Activated CD8-positive, alpha-beta memory T cell treated with anti-CD3 and anti-CD28 coated beads for 1 hour (primary cell): Measurements from ENCODE around the gene IKZF2.

Experiments used
- DNase-seq, 2 donors: peaks; one replicate each; pipeline ENCODE4 v3.0.0-alpha.2; 2020; ENCODE audit warnings: low read depth in 1 of 2; ENCODE audit errors: extremely low read depth in 1 of 2

Gene IKZF2

DNA sequence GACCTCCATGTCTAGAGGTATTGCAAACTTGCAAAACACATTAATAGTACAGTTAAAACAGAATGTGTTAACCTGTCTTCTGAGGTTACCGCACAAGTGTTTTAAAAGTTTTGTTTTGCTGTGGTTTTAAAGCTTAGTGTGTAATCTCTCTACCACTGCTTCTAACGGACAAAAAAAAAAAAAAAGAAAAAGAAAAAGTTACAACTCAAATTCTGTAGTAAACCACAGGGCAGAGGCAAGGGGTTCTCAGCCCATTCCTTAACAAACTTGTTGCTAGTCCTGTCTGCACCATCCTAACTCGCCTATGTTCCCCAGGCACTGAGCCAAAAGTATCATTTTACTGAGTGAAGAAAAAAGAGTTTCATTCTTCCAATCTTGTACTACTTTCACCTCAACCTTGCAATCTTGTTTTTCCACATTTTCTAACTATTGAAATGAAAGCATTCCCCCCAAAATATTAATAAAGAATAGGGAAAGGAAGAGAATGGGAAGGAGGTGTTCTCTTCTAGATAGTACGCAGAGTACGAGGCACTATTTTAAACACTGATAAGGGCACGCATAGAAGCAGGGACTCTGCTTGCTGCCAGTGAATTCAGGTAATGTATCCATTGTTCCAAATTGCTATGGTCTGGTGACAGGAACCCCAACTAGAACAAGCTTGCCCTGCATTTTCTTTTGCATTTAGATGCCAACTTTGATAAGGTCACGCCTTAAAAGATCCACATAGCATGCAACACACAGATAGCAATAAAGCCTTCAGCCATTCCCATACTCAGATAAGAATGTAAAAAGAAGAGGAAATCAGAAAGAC is 47.1 kb downstream of the IKZF2 start:
- no peak for DNase-seq

DNA sequence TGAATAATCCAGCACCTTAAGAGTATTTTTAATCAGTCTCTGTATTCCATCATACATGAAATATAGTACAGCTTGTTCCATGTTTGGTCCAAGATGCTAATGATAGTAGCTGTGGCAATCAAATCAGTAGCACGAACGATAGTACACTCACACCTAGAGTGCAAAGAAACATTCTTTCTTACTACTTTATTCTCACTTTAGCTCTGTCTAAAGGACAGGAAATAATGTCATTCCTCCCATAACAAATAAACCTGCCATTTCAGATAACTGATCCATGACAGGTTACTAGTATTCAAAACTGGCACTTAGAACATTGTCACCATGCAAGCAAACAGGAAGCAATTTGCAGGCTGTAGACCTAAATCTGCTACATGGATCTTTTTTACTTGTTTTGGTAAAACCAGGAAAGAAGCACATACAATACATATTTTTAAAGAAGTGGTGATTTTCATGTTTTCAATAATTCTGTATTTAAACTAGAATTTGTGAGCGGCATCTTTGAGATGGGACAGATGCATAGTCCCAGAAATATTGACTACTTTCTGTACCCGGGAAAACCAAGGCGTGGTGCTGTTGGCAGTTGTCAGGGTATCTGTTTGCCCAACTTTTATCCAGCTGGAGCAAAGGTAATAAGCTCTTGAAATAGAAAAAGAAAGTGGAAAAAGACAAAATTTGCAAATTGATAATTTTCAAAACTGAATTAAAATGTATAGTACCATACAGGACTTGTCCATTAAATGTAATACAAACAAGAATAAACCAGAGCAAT is 49.5 kb downstream of the IKZF2 start:
- DNase-seq, result no peak

DNA sequence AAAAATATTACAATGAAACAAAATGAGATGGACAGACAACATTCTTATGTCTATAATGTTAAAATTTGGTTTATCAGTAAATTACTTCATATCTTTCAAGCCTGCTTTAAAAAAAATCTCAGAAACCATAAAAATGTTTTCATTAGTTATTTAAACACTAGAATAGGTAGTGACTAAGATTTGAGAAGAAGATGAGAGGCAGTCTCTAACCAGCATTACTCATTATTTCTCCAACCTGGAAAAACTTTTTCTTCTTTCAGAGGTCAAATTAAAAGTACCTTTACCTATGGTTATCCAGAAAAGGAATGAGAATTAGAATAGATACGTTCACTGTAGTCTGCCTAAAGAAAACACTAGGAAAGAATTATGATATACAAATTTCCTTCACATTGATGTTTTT is 50.3 kb downstream of the IKZF2 start:
- no peak for DNase-seq

DNA sequence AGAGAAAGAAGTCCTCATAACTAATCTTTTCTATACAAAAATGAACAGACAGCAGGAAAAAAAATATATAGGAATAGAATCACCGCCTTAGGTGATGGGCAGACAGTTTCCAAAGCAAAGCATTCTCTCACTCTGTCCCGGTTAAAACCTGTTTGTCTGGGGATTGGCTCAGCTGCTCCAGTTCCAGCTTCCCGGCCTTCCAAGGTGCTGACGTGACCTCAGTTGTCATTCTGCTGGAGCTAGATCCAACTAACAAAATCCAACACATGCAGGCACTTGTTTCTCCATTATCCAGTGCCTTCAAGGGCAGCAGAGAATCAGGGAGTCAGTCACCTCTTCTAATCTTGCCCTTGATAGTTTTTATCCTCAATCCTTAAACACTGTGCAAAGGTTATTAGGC is 52.8 kb downstream of the IKZF2 start:
- DNase-seq, result no peak

DNA sequence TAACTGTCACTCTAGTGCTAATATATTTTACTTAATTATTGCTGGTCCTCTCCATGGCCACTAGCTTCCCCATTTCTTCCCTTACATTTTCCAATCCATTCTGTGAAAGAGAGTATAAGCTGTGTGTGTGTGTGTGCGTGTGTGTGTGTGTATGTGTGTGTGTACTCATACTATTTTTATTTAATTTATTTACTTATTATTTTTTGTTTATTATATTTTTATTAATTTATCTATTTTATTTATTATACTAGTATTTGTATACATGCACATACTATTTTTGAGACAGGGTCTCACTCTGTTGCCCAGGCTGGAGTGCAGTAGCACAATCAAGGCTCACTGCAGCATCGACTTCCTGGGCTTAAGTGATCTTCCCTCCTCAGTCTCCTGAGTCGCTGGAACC is 59.6 kb downstream of the IKZF2 start:
- no peak for DNase-seq

DNA sequence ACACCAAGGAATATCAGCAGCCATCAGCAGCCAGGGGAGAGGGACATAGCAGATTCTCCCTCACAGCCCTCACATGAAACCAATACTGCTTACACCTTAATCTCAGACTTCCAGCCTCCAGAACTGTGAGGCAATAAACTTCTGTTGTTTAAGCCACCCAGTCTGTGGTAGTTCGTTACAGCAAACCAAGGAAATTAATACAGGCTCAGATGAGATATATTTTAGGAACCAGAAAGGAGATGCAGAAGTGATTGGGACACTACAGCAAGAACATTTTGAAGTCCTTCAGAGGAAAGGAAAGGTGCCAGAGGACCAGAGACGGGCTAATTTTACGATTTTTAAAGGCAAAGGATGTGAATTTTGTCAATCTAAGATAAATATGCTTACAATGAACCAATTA is 60.6 kb downstream of the IKZF2 start:
- DNase-seq, result no peak

DNA sequence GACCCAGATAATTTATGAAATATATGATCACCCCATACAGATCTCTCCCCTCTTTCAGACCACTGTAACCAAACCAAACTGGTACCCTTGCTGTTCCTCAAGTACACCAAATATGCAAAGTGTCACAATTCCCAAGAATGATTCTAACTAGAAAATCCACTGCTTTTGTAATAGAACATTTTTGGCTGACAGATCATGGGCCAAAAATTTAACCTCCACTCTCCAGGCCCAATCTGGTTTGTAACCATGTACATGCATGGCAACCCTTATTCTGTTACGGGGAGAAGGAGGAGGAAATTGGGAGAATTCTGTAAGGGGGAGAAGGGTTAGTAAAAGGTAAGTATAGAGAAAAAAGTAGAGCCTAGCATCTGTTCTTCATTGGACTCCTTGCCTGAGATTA is 62.0 kb downstream of the IKZF2 start:
- no peak for DNase-seq

DNA sequence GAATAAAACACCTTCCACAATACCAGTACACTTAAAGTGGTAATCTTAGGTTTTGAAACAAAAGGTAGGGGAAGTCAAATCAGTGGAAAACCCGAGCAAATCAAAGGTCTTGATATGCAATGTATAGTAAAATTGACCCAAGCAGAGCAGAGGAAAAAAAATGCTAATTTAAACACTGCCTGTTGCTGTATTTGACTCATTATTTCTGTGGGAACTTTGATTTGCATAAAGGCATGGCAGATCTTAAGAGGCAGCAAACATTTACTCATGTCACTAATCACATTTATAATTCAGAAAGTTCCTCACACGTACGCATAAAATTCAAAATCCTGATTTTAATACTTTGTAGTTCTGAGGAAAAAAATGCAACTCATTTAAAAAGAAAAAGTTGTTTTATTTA is 64.4 kb downstream of the IKZF2 start:
- no peak for DNase-seq

DNA sequence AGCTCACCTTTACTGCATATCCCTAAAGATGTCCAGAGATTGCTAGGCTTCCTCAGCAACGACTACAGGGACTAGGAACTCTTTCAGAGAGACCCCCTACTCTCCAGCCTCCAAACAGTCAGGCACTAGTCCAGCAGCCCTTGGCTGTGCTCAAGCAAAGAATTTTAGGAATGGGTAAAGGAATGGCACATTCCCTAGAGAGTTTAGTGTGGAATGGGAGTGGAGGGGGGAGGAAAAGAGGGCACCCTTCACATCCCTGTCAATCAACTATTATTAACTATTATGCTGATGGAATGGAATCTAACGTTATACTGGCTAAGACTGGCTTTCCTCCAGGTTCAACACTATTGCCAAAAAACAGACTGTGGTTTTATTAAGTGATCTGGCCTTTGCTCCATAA is 64.8 kb downstream of the IKZF2 start:
- DNase-seq, result no peak

DNA sequence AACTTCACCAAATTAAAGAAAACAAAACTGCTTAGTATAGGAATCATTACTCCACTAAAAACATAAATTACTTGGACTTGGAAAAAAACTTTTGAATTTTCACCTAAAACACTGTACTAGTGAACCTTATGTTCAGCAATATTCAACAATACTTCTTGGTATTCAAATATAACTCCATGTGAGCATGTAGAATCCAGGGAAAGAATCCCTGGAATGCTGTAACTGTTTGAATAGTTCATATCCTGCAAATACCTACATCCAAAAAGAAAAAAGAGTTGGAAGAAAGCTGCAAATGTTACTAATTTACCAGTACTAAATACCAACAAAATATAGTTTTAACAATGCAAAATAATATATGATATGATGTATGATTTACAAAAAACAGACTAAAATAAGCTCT is 65.4 kb downstream of the IKZF2 start:
- no peak for DNase-seq

DNA sequence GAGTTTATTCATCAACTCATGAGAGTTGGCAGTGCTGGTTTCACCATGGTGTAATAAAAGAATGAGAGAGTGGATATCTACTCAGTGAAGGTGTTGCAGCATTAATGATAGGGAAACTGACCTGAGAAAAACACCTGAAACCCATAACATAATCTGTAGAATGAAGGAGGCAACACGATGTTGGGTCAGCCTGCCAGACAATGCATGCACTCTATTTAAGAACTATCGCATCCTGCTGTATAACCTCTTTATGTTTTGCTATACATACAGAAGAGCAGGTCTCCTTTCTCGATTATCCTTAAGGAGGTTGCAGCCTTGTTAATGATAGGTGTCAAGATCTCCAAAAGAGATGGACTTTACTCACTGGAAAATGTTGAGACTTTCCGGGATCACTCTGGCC is 65.9 kb downstream of the IKZF2 start:
- DNase-seq, result no peak

DNA sequence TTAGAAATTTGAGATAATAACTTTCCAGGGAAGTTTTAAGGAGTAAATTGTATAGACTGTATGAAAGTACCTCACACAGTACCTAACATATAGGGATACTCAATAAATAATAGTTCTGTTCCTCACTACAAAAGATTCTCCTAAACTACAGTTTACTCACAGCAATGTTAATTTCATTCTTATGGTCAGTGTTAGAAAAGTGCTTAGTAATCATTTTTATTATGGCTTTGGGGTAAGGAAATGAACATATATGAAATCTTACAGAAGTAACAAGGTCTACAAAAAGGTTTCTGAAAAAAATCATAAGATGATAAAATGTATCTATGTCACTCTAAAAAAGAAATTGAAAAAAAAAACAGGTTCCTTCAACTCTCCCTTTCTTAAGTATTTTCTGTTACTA is 67.2 kb downstream of the IKZF2 start:
- no peak for DNase-seq

DNA sequence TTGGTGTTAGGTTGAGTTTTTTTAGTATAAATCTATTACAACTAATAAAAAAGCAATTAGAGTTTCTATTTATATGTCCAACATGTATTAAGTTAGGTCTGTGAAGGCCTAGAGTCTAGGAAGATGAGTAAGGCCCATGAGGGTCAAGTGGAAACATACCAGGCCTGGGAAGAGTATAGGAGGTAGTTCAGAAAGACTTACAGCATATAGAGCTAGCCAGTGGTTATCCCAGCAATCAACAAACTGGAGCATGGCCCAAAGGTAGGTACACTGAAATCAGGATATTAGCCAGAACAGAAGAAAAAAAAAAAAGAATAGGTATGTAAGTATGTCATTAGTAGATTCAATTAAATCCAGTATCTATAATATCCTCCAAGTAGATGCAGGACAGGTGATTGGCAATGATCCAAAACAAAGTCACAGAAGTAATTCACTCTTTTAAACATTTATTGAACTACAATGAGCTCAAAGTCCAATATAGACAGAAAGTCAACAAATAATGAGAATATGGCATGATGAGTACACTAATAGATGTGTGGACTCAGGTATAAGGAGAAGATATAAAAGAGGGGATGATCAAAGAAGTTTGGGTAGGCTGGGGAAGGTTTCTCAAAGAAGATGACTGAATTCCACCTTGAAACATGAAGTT is 70.3 kb downstream of the IKZF2 start:
- no peak for DNase-seq

DNA sequence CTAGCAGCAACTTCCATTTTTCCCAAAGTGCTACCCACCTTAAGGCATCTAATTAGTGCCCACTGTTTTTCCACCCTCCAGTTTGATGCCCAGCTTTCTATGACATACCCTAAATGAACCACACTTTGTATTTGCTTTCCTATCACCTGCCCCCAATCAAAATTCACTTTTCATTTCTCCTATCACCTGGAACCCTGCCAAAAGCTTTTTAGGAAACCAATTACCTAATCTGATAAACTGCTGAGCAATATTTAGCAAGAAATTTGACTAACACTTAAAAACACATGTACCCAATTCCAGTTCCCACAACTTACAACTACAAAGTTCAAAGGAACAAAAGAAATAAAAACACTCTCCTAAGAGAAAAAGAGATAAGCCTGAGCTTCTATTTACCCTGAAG is 71.7 kb downstream of the IKZF2 start:
- DNase-seq, result no peak

DNA sequence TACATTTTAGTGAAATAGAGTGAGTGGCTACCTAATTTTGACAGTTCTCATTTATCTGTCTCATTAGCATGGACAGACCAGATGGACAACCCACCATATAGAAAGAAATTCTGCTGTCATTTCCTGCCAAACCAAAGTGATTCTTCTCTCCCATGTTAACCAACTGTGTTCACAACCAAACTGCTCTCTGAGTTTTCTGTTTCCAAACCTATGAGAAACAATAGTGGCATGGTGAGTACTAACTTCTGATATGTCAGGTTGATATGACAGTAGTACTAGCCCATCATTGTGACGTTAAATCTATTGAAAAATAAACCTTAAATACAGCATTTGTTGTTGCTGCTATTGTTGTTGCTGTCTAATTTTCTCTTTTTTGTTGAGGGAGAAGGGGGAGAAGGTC is 72.7 kb downstream of the IKZF2 start:
- no peak for DNase-seq

DNA sequence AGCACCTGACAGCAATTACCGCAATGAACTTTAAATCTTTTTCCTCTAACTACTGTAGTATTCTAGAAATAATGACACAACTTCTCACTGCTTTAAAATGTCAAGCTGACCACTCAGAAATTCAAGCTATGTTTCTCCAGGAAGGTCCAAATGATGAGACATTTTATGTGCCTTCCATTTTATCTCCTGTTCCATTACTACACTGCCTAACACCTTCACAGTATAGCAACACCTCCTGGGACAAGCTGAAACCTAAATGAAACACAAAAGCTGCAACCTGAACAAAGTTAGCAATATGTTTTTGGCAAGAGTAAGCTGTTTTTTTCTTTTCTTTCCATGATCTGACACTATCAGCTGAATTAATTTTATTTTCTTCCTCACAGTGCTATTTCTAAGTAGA is 81.9 kb downstream of the IKZF2 start:
- DNase-seq, result no peak

DNA sequence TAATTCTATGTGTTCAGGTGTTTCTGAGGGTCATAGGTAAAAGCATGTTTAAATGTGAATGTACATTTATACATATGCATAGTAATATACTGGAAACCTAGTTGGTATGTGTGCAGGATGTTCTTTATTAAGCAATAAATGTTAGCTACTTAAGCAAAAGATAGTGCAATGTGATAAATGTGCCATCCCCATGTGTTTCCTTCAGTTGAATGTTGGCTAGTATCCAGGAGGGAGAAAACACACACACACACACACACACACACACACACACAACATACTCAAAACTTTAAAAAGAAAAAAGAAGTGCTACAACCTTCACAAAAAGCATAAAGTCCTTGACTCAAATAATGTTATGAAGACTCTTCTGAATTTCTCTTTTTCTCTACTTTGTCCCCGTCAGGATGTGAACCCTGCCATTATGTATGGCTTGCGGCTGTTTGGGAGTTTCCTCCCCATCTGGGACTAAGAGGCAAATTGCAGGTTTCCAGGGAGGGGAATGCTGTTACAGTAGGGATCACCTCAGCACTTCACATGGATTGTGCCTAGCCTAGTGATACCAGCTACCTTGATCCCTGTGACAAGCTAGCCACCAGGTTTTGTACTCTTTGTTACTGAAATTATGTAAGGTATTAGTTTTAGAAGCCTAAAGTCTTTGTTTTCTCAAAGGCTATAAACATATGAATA is 82.6 kb downstream of the IKZF2 start:
- DNase-seq, result no peak

DNA sequence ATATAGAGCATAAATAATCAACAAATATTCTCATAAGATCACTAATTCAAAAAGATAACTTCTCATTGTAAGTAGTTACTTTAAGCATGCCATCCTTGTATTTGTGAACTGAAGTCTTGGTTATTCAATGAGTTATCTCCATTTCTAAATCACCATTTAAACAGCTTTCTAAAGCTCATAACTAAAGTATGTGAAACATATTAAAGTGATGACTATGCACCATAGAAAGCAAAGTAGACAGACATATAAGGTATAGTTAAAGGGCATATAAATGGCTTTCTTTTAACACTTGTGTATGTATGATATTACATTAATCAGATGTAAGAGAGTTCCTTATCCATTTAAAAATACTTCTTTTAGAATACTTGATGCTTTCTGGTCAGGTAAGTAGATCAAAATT is 83.5 kb downstream of the IKZF2 start:
- no peak for DNase-seq

DNA sequence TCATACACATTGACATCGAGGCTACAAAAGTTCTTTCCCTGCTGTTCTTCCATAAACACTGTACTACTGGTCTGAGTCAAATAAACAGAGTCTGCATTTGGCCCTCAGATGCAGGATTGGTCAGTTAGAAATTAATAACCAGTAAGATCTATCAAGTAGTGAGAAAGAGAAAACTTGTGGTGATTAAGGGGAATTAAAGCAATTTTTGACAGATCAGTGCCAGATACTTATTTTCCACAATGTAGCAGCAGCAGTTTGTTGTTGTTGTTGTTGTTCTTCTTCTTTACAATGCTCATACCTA is 85.0 kb downstream of the IKZF2 start:
- no peak for DNase-seq

DNA sequence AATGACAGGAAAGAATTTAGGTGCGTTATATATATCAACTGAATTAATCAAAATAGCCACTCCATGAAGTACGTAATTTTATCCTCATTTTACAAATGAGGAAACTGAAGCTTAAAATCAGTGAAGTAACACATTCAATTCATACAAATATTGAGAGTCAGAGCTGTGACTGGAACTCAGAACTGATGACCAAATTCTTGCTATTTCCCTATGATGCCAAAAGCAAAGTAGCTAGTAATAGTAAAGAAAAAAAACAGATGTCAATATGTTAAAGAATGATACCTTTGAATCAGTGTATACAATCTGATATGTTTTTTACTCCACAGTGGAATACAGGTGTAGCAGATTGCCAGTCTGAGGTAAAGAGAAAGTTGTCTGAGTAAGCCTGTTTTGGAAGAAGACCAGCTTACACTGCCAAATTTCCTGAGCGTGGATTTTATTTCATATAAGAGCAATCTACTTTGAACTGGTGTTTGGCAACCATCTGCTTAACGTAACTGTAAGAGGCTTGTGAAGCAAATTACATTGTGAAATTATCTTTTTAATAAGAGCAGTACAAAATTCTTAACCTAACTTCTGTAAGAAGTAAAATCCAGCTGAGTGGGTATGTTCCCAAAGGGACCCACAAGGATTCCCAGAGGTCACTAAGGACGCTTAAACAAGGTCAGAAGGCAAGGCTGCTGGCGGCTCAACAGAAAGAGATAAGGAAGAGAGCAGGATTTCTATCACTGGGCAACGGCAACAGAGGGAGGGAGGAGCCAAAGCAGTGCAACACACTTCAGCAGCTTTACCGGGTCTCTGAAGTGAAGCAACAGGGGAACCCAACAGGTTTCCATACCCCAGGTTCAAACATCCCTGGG is 85.6 kb downstream of the IKZF2 start:
- DNase-seq, result no peak

DNA sequence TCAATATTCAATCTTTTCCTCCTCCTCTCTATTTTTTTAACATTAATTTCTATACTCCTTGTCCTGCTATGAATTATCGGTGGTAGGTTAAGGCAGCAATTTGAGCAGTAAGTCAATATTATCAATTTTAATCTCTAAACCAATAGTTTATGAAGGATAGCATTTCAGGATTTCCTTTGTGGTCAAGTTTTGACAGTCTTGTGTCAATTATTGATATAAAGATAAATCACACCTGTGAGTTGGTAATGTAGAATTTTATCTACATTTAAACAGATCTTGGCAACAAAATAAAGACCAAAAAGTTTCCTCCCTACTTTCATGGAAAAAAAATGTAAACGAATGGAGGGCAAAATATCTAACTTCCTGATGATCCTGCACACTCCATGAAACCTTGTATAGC is 87.3 kb downstream of the IKZF2 start:
- DNase-seq, result no peak
